Stimulated activated CD4-positive, alpha-beta T cell treated with anti-CD3 and anti-CD28 coated beads, Interleukin-15, amount 100 ng/mL, for 1 hour (primary cell): Measurements from ENCODE around the gene SPECC1L.

Source experiments
- DNase-seq, 2 donors: peaks; one replicate each; pipeline ENCODE4 v3.0.0-alpha.2; 2020; ENCODE audit warnings: low read depth in 1 of 2, low spot score in 1 of 2

The SPECC1L gene

DNA sequence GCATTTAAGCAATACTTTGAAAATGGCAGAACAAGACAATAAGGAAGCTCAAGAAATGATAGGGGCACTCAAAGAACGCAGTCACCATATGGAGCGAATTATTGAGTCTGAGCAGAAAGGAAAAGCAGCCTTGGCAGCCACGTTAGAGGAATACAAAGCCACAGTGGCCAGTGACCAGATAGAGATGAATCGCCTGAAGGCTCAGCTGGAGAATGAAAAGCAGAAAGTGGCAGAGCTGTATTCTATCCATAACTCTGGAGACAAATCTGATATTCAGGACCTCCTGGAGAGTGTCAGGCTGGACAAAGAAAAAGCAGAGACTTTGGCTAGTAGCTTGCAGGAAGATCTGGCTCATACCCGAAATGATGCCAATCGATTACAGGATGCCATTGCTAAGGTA lies 51.9 kb downstream of the SPECC1L start:
- no peak for DNase-seq

DNA sequence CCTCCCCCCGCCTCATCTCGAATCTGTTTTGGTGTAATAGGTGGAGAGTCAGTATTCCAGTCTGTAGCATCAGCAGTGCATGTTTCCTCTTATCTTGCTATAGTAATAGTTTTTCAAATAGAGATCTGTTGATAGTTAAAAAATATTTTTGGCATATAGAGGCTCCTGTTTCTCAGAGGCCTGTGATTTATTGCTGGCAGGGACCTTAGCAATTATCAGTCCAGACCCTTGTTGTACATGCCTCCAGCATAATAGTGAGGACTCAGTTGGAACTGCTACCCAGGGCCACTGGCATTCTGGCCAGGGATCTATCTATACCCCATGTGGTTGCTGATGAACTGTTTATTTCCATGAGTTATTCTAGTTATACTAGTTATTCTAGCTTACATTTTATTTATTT lies 52.6 kb downstream of the SPECC1L start:
- no peak for DNase-seq

DNA sequence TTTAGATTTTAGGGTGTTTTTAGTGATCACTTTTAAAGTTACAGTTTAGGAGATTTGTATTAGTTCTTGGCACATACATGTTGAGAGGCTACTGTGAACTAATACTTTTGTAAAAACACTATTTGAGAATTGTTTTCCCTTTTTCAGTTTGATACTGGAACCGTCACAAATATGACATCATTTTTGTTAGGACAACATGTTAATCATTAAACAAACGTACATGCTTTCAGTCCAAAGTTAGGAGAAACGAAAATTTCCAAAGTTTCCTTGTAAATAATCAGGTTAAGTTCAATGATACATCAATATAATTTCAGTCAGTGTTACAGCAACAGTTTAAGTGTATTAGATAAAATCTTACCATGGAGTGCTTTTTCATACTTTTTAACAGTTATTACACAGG lies 53.1 kb downstream of the SPECC1L start:
- no peak for DNase-seq

DNA sequence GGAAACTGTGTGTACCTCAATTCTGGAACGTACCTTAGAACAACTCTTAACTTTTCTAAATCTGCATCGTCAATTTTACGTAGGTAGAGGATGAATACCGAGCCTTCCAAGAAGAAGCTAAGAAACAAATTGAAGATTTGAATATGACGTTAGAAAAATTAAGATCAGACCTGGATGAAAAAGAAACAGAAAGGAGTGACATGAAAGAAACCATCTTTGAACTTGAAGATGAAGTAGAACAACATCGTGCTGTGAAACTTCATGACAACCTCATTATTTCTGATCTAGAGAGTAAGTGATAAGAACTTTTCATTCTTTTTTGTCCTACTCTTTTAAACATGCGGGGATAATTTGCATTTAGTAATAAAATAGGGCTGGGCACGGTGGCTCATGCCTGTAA lies 53.5 kb downstream of the SPECC1L start:
- DNase-seq = no peak

DNA sequence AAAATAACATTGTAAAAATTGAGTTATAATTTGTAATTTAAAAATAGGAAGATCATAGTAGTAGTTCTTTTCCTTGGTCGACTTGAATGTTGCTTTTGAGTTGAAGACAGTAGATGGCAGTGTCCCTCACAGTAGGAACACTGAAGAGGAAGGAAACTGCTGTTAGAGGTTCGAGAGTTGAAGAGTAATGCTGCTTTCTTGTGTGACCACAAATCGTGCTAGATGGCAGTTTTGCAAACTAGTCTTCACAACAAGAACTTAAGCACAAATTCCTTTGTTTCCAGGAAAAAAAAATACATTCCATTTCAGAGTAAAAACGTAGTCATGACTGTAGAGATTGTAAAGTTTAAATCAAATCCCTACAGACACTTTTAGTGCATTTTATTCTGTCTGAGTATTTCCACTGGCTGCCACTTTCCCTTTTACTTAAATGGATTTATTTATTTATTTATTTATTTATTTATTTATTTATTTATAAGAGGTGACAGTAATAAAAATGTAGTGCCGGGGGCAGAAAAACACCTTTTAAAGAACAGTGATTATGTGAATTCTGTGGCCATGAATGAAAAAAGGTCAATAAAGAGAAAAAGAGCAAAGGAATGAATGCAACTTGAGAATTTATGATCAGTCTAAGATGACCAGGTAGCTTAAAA lies 54.6 kb downstream of the SPECC1L start:
- no peak for DNase-seq

DNA sequence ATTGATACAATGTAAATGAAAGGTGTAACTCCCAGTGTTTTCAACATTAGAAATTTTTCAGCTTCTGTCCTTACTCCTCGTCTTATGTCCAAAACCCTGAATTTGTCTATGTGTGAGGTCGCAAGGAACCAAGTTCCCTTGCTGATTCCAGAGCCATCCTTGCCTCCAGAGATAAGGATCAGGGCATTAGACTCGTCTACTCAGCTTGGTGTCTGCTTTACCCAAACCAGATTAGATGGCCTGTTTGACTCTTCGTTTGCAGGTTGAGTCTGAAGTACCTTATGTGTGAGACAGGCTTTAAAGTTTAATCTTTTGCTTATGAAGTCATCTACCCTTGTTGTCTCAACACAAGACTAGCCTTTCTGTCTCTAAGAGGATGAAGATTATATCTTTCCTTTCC lies 55.6 kb downstream of the SPECC1L start:
- no peak for DNase-seq

DNA sequence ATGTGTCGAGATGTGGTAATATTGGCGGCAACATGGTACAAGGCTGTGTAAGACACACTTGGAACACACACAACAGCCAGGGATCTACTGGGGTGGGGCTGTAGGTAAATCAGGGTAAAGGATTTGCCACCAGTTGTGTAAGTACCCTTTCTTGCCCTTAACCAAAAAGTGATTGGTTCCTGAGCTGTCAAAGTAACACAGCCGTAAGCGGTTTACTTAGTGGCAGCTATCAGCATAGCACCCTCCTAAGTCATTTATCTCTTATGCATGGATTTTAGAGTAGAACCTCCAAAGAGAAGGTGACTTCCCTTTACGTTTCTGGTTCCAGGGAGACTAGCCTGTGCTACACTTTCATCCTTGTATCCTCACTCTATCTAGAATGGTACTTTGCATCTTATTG lies 57.2 kb downstream of the SPECC1L start:
- DNase-seq = no peak

DNA sequence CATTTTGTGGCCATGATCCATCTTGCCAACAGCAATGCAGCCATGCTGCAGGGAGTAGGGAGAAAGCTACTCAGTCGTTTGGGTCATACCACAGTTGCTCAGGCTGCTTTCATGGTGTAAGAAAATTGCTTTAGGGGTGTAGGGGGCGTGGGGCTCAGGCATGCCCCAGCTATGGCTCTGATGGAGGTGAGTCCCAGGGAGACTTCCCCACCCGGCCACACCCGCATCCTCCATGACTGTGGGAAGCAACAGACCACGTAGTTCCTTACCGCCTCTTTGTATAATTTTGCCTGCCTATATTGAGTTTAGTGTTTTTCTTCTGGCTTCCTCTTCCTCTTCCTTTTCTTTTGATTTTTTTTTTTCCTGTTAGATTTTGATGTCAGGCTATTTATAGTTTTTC lies 58.8 kb downstream of the SPECC1L start:
- no peak for DNase-seq

DNA sequence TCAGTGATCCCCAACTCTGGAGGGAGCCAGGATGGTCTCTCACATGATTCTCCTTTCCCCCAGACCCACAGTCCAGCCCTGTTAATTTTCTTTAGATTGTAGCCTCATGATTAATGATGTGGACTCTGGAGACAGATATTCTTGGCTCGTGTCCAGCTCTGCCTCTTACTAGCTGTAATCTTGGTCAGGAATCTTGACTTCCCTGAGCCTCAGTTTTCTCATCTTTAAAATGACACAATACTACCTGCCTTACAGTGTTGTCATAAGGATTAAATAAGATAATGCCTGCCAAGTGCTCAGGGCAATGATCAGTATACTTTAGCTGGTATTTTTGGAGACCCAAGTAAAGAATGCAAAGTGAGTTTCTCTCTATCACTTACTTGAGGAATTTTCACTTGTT lies 60.0 kb downstream of the SPECC1L start:
- no peak for DNase-seq

DNA sequence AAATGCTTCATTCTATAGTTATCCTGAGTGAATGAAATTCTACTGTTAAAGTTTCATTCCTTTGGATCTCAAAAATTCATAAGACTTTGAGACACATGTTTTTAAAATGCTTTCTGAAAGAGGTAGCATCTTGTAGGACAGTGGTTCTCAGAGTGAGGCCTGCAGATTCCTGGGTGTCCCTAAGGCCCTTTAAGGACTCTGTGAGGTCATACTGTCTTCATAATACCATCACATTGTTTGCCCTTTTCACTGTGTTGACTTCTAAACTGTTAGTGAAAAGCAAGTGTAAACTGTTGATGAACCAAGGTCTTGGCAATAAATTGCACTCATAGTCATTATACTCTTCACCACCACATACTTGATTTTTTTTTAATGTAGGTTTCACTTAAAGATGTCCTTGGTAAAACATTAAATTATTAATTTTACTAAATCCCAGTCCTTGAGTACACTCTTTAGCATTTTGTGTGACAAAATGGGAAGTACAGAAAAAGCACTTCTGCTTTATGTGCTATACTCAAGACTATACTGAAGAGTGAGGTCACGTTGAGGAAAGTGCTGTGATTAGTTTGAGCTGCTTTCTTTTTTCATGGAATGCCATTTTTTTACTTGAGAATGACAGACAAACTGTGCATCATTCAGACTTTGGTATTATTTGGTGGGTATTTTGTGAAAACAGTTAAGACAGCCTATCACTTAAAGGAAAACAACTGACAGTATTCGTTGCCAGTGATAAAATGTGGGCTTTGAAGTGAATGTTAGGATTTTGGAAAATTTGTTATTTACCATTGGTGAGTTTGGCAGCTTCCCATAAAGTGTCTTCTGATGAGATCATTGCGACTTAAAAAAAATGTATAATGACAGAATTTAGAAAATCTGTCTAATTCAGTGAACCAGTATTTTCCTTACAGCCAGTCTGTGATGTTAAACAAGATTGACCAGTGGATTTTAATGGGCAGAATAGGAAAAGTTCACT lies 61.1 kb downstream of the SPECC1L start:
- DNase-seq = no peak

DNA sequence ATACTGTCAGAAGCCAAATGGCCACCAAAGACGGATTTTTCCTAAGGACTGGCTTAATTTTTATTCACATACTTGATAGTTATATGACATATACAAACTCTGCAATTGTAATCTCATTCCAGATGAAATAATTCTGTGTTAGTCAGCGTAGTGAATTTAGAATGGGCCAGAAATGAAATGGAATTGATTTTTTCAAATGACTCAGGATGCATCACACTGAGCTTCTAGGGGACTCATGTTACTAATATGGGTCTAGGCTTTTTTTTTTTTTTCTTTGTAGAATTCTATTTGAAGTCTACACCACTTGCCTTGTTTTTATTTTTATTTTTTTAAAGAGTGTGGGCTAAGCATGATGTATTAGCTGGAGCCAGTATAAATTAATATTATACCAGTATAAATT lies 62.7 kb downstream of the SPECC1L start:
- no peak for DNase-seq

DNA sequence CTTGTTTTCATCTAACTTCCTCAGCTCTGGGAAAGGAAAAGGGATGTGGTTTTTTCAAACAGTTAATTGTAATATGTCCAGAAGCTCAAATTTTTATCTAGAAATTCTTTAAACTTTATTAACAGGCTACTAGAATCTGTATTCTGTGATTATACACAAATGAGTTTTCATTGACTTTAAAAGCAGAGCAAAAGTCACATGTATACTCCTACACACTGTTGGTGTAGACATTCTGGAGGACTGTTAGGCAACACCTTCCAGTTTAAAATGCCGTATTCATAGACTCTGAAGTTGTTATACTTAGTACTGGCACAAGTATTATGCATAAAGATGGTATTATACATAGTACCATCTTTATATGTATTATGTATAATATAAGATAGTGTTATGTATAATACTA lies 64.9 kb downstream of the SPECC1L start:
- no peak for DNase-seq

DNA sequence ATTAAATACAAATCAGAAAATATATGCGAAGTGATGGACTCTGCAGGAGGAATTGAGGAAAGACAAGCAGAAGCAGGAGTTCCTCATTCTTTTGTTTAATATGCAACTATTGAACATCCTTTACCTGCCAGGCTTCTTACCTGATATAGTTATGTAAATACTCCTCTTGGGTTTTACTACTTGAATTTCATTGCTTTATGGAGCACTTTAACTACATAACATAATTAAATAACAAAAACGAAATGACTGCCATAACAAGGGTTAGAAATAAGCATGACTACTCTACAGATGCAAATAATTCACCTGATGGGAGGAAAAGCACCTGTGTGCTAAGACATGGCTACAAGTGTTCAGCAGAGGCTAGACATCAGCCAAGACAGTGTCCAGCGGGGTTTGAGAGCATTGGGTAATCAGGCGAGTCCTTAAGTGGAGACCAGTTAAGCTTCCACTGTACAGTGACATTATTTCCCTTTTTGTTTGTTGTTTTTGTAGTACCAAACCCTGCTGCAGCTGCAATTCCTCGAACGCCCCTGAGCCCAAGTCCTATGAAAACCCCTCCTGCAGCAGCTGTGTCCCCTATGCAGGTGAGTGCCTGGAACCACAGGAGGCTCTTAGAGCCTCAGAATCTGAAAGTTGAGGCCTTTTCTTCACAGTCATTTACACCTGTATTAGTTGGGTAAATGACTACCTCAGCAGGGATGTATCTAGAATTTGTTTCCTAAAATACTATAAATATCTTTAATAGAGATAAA lies 67.4 kb downstream of the SPECC1L start:
- DNase-seq = no peak

DNA sequence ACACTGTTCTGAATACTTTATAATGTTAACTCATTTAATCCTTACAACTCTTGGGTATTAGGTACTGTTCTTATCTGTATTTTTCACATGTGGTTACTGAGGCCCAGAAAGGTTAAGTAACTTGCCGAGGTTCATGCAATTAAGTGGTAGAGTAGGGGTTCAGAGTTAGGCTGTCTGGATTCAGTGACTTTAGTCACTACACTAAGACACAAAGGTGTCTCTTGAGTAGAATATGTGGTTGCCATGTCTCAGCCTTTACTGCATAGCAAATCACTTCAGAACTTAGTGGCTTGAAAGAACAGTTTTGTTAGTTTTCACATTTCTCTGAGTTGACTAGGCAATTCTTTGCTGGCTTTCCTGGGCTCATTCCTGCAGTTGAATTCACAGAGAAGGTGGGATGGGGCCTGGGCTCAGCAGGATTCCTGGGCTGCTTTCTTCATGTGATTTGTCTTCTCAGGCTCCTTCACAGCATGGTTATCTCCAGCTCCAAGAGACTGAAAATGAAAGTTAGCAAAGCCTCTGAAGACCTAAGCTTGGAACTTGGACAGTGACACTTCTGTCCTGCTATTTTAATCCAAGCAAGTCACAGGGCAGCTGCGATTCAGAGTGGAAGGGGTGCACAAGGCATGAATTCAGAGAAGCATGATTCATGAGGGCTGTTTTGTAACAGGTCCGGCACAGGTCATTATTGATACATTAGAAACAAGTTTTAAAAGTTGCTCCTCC lies 68.3 kb downstream of the SPECC1L start:
- DNase-seq = no peak

DNA sequence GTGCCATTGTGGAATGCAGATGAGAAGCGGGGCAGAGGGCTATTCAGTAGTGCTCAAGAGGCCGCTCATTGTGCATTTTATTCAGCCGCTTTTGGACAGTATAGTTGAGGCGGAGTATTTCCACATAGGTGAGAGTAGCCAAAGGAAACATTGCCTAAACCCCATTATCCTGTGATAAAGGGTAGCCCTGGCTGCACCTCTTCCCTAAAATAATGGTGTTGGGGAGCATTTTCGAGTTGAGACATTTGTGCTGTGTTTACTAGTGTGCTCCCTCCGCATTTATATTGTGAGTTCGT lies 68.8 kb downstream of the SPECC1L start:
- no peak for DNase-seq

DNA sequence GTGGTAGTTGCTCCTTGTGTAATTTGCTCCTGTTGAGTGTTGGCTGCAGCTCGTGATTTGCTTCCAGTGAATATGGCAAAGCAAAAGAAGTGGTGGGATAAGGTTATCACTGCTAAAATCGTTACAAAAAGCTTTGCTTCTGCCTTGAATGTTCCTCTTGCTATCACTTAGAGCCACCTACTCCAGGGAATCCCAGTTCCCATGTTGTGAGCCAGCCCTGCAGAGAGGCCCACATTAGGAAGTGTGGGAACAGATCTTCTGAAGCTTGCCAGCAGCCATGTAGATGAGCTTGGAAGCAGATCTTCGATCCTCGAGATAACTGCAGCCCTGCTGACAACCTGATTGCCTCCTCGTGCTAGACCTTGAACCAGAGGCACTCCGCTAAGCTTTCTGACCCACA lies 71.0 kb downstream of the SPECC1L start:
- no peak for DNase-seq

DNA sequence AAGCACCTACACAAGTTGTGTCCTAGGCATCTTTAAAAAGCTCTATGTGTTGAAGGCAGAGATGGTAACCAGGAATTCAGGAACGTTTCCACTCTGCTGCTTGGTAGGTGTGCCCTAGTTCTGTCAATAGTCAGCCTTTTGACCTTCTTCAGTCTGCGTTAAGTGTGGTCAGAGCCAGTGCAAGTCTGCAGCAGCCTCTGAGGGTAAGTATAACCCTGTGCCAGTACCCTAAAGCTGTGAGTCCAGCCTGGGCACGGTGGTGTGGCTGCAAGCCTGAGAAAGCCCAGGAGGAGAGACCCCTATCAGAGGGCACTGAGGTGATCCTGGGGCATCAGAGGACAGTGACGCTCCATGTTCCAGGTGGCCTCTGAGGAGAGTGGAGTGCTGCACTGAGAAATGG lies 80.0 kb downstream of the SPECC1L start:
- no peak for DNase-seq

DNA sequence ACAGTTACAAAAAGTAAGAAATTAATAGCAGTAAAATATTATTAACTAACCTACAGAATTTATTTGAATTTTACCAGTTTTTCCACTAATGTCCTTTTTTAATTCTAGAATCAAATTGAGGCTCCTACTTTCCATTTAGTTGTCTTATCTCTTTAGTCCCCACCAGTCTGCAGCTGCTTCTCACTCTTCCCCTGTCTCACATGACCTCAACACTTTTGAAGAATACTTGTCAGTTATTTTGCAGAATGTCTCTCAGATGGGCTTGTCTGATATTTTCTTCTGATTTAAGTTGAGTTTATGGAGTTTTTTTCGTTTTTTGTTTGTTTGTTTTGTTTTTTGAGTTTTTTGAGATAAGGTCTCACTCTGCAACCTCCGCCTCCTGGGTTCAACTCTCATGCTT lies 82.5 kb downstream of the SPECC1L start:
- no peak for DNase-seq

DNA sequence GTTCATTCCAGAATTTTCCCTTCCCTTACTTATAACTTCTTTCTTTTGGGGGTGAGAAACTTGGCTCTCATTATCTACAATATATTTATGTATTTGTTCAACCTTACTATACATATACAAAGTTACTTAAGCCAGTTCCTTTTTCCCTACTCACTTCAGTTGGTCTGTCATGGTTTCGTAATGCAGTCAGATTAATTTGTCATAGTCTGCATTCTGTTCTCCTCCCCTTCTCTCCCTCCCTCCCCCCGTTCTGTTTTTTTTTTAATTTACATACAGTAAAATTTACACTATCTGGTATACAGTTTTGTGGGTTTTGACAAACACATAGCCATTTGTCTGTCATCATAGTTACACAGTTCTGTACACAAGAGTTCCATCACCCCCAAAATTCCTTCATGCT lies 84.9 kb downstream of the SPECC1L start:
- DNase-seq = no peak

DNA sequence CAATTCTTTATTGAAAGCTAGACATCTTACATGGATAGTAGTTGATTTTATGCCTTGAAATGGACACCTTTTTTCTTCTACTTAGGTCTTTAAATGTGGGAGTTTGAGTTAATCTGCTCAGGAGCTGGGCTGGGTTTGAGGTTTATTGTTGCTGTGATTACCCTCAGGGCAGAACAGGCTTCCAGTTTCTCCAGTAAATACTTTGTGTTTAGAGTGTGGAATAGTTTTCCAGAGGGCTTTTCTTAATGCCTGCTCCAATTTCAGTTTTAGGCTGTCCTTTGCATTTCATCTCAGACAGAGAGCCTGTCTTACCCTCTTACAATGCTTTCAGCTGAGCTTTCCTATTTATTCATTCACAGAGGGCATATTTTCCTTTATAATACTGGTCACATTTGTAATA lies 86.9 kb downstream of the SPECC1L start:
- no peak for DNase-seq

DNA sequence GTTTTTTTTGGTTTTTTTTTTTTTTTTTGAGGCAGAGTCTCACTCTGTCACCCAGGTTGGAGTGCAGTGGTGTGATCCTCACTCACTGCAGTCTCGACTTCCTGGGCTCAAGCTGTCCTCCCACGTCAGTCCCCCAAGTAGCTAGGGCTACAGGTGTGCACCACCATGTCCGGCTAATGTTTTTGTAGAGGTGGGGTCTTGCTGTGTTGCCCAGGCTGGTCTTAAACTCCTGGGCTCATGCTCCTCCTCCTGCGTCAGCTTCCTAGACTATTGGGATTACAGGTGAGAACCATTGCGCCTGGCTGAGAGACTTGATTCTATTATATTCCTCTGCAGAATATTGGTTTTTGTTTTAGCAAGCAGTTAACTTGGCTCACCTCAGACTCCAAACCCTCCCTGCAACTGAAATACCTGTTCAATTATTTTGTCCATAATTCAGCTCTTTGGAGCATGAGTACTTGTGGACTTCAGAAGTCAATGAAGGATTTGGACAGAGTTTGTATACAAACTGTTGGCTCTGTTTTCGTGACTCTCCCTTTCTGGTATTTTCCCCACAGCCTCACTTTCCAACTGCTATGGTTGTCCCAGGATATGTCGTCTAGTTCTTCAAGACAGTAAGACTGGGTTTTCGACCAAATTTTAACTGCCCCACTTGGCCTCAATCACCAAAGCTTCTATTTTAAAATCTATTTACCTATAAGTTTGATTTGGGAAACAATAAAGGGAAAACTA lies 87.6 kb downstream of the SPECC1L start:
- no peak for DNase-seq
